Adrenal gland (tissue), 5 donors: Measurements from ENCODE around the gene APH1B.

ENCODE experiments used
- POLR2A ChIP-seq, 2 donors: fragments of 450-650 bp; IDR thresholded peaks; one replicate each; pipeline ENCODE4 v1.6.1; 2017; ENCODE audit warnings: antibody characterized with exemption in 2 of 2, mild to moderate bottlenecking in 2 of 2, moderate library complexity in 1 of 2
- TF ChIP-seq, protein P1 (sequence below), 6 experiments: fragments of 450-650 bp in 4 of 6; fragments of 200-600 bp in 2 of 6; sonication (generic) in 1 of 6; IDR thresholded peaks; 1 replicate in 5 of 6; 2 replicates in 1 of 6; pipeline versions ENCODE4 v1.5.1 to v1.8.0; 2016 to 2021; ENCODE audit warnings: antibody characterized with exemption in 6 of 6, mild to moderate bottlenecking in 2 of 6, moderate library complexity in 1 of 6
- donor health status: DM: no; HTN: no; CAD: no.

DNA sequence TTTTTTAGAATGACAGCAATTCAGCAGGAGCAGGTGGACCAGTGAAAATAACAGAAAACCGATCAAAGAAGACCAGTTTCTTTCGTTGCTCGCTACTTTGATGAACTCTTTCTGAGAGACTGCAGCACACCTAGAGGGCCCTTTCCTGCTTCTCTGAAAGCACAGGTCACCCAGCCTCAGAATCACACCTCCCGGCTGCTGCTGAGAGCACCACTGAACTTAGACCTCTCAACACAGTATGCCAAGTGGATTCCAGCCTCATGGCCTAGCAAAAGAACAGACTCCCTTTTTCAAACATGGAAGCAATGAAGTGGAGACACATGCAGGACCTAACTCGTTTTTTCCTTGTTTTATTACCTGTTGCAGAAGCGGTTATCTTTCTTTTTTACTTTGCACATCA, 13.9 kb upstream of the APH1B start:
- TF ChIP-seq, protein P1, sequence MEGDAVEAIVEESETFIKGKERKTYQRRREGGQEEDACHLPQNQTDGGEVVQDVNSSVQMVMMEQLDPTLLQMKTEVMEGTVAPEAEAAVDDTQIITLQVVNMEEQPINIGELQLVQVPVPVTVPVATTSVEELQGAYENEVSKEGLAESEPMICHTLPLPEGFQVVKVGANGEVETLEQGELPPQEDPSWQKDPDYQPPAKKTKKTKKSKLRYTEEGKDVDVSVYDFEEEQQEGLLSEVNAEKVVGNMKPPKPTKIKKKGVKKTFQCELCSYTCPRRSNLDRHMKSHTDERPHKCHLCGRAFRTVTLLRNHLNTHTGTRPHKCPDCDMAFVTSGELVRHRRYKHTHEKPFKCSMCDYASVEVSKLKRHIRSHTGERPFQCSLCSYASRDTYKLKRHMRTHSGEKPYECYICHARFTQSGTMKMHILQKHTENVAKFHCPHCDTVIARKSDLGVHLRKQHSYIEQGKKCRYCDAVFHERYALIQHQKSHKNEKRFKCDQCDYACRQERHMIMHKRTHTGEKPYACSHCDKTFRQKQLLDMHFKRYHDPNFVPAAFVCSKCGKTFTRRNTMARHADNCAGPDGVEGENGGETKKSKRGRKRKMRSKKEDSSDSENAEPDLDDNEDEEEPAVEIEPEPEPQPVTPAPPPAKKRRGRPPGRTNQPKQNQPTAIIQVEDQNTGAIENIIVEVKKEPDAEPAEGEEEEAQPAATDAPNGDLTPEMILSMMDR (IDR thresholded peaks at IDR 0.05): no peak
- TF ChIP-seq POLR2A (IDR thresholded peaks at IDR 0.05): no peak
